ENCODE results near the gene DRG1.

DNA sequence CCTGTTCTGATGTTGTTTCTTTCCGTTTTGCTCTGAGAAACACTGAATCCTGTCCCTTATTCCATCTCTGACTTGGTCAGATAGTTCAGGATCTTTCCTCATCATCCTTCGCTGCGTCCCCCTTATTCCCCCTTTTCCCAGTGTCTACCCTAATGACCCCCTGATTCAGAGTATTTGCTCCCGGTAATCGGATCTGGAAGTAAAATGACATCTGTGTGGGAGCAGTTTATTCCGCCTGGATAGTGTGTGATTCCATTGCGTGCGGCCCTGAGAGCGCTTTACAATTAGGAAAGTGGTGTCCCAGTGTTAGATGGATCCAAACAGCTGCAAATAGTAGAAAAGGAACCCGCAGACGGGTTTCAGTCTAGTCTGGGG, 606 bp downstream of the DRG1 start:
- TF ChIP-seq CTCF (IDR thresholded peaks at IDR 0.05; ENCODE audit: poor library complexity) = no peak
- TF ChIP-seq EZH2 (IDR thresholded peaks at IDR 0.05; ENCODE audit: borderline replicate concordance) = no peak
